Germinal center (tissue), 1 donor: ENCODE measurements around the gene ARID4A.
"Not testable (repeated sequence)": the region's sequence is repeated elsewhere in the genome, so short reads cannot be mapped to it uniquely, and the experiment has no call there.

Experiments
- DNase-seq: peaks from one replicate; pipeline ENCODE4 v3.0.0; 2012; ENCODE audit warnings: mixed read lengths, low spot score

ARID4A gene

DNA sequence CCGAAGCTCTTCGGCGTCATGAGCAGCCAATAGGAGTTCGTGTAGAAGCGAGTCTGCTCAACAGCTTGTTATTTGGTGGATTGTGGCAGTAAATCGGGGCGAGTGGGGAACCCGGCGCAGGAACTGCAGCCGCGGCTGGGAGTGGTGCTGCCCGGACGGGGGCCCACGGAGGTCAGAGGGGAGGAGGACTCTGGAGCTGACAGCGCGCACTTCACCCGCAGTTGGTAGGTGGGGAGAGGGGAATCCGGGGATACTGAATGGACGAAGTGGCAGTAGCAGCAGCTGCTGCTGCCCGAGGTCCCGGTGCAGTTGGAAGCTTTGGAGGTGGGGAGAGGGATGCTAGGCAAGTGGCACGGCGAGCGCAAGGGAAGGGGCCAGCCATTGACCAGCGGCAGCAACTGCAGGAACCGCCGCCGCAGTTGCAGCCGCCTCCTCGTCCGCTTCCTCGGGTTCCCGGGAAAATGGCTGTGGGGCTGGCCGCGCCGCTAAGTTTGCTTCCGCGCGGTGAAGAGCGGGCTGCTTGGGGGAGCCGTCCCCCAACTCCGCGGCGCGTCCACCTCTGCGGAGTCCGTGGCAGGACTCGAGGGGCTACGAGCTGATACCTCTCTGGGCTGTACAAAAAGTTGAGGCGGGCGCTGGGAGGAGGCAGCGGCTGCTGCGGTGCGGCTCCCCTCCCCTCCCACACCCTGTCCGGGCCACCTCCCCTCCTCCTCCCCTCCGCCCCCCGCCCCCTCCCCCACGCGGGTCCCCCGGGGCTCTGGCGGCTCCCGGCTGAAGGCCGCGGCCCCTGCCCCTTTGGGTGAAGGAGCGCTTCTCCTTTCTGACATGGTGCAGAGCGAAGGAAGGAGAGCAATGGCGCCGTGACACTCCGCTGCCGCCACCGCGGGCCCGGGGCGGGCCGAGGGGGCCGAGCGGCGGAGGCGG, at the start of gene ARID4A:
TSS of gene ARID4A (plus strand) at position 79 of the 924 bp plus-strand sequence. CDS start 1,300 bp downstream, outside the sequence.
- DNase-seq: peak; percentile 69

- no peak for DNase-seq
These were observed 48.7 kb upstream of the ARID4A start for GRCh38 chr14:58249611-58250010.

GRCh38 chr14:58258156-58258555, 40.2 kb upstream of the ARID4A start:
- no peak for DNase-seq

DNA sequence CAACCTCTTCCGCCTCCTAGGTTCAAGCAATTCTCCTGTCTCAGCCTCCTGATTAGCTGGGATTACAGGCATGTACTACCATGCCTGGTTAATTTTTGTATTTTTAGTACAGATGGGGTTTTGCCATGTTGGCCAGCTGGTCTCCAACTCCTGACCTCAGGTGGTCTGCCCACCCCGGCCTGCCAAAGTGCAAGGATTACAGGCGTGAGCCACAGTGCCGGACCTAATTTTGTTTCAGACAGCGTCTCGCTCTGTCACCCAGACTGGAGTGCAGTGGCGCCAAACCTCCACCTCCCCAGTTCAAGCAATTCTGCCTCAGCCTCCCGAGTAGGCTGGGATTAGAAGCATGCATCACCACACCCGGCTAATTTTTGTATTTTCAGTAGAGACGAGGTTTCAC, 36.4 kb upstream of the ARID4A start:
- DNase-seq: not testable (repeated sequence)

DNA sequence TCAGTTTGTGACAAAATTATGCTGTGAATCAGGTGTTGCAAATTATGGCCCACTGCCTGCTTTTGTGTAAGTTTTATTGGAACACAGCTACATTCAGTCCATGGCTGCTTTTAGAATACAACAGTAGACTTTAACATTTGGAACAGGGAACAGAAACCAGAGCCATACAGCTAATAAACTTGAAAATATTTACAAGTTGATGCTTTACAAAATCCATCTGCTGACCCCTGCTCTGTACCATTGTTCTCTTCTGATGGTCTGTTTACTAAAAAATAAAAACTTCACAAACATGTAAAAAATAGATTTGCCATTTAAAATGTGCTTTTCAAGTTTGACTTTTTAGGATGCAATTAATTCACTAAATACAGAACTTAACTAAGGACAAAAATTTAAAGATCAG, 33.0 kb upstream of the ARID4A start:
- no peak for DNase-seq

- DNase-seq: no peak
These were observed 27.7 kb upstream of the ARID4A start for GRCh38 chr14:58270628-58271027.

GRCh38 chr14:58272588-58273372, 25.6 kb upstream of the ARID4A start:
- DNase-seq: no peak

DNA sequence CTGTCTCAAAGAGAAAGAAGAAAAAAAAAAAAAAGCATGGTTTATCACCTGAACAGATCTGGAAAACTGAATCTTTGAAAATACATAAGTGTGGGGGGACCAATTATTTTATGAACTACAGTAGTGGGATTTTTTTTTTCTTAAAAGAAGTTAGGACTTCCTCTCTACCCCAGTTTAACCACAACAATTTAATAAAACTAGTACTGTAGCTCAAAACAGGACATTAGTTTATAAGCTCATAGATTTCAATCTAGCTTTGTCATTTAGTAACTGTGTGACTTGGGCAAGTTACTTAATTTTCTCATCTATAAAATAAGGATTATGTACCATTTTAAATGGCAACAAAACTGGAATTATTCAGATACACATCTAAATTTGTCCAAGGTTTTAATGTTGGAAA, 23.5 kb upstream of the ARID4A start:
- no peak for DNase-seq

DNA sequence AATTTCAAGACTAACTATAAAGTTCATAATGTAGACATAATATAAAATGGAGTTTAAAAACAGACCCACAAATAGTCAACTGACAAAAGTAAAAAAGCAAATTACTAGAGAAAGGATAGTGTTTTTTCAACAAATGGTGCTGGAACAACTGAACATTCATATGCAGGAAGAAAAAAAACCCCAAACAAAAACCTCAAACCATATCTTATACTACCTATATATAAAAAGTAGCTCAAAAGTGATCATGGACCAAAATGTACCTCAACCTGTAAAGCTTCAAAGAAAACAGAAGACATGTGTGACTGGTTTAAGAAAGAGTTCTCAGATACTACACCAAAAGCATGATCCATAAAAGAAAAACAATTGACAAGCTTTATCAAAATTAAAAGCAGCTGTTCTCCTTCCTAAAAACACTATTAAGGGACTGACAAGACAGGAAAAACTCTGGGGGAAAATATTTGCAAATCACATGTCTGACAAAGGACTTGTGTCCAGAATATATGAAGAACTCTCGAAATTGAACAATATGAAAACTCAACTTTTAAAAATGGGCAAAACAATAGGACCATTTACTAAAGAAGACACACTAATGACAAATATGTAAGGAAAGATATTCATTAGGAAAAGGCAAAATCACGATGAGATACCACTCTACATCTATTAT, 22.7 kb upstream of the ARID4A start:
- no peak for DNase-seq

- DNase-seq: no peak
These were observed 22.1 kb upstream of the ARID4A start for GRCh38 chr14:58276208-58276607.

- DNase-seq: no peak
These were observed 20.2 kb upstream of the ARID4A start for GRCh38 chr14:58278177-58278576.

DNA sequence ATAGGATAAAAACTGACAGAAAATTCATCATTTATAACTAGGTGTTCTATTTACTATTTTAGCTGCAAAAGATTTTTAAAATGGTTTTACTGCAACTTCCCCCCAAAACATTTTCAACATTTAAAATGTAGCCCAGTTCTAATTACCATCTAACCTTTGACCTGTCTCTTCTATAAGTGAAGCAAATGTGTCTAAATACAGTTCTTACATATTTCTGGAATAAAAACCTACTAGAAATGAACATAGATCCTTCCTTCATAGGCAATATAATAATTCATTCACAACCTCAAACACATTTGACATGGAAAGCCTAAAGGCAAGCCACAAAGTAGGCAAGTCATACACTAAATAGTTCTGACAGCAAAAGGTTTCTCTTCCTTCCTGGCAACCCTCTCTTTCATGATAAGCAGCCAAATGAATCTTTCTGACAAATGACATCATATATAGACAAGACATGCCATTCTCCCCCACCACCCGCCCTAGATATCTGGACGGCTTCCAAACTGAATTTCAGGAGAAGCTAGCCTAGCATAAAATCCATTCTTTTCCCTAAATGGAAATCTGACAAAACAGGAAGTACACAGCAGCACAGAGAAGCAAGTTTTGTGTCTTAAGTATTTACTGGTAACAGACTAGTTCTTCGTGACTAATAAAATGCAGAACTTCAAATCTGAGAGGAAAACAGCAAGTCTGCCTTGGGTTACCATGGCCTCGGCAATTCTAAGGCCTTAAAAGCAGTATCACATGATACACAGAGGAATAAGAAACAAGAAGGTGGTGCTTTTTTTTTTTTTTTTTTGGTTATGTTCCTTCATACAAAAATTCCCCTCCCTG, 17.2 kb upstream of the ARID4A start:
- peak; percentile 2 for DNase-seq

GRCh38 chr14:58281969-58282368, 16.4 kb upstream of the ARID4A start:
- no peak for DNase-seq

DNA sequence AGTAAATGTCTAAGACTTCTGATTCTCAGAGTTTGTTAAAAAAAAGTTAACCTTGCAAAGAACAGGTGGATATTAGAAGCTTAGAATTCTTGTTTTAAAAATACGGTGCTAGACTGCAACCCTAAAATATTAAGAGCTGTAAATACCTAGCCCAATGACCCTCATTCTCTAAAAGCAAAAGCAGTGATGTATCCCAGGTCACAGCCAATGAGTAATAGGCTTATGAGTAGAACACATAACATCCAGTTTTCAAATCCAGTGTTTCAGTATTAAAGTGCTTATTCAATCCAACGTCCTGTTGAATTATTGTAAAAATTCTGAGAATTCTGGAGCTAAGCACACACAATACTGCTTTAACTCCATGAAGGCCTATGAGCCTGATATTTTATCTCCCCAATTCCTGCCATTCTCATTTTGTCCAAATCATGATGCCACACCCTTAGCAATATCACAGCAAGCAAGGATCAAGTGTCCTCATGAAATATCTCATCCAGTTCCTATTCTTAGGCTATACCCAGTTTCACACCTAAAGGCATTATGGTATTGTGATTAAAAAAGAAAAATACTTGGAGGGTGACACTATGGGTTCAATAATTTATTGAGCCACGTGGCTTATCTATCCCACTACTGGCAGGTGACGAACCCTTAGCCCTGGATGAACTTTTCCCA, 15.3 kb upstream of the ARID4A start:
- no peak for DNase-seq

DNA sequence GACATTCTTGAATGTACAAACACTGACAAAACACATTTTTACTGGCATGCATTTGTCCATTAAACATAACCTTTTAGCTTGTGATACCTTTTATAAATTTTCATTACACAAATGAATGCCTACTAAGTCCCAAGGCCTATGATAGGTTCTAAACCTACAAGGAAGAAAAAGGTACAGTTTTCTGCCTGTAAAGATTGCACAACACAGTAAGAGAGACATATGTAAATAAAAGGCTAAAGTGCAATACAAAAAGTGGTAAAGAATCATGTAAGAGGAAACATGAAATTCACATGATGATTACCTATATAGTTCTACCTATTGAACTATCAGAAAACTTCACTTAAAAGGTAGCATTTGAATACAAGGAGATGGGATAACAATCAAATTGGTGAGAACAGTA, 14.6 kb upstream of the ARID4A start:
- no peak for DNase-seq

DNA sequence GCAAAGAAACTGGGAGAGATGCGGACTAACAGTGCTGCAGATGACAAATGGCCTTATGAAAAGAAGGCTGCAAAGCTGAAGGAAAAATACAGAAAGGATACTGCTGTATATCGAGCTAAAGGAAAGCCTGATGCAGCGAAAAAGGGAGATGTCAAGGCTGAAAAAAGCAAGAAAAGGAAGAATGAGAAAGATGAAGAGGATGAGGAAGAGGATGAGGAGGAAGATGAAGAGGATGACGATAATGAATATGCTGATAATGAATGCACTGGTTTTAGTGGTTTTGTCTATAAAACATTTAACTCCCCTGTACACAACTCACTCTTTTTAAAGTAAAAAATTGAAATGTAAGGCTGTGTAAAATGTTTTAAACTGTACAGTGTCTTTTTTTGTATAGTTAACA, 13.2 kb upstream of the ARID4A start:
- no peak for DNase-seq

- DNase-seq: no peak
These were observed 10.7 kb upstream of the ARID4A start for GRCh38 chr14:58287607-58288042.

- DNase-seq: no peak
These were observed 10.1 kb upstream of the ARID4A start for GRCh38 chr14:58288106-58288792.

- DNase-seq: no peak
These were observed 6.7 kb upstream of the ARID4A start for GRCh38 chr14:58291646-58292045.

DNA sequence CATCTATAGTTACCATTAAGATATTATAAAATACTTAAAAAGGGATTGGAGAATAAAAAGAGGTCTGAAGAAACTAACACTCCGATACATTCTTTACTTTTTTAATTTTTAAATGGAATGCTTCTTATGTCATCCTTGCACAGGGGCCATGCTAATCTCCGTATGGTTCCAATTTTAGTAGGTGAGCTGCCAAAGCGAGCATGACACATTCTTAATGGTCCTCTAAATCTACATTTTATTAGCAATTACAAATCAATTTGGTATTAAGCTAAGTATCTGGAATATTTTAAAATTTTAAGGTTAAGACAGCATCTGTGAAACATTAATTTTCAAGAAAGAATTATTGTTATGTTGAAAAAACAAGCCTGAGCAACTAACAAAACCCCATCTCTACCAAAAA, 6.2 kb upstream of the ARID4A start:
- DNase-seq: no peak
